CD8-positive, alpha-beta memory T cell (primary cell): Measurements from ENCODE around the gene EMC6. TPM values are rescaled to one million over a fixed set of nuclear protein-coding genes. Genes with fewer than 3 reads are reported as not detected.
"Not testable (repeated sequence)": the region's sequence is repeated elsewhere in the genome, so short reads cannot be mapped to it uniquely, and the experiment has no call there.

Experiments used
- CTCF ChIA-PET: fragments of 350-600 bp; sonication (Branson Sonifier 250); formaldehyde crosslinking; loops from one replicate; lab custom pipeline; 2021; ENCODE audit warnings: antibody characterized with exemption; lab: Charles Lee
- POLR2A ChIA-PET: fragments of 350-600 bp; sonication (Branson Sonifier 250); formaldehyde crosslinking; loops from one replicate; lab custom pipeline; 2021; ENCODE audit warnings: antibody characterized with exemption; lab: Charles Lee
- DNase-seq, 5 donors: peaks; one replicate each; pipeline versions ENCODE4 v3.0.0 to v3.0.0-alpha.2; 2020 to 2022; ENCODE audit warnings: mixed read lengths in 1 of 5
- H3K27ac ChIP-seq: one replicate; pipeline ENCODE4 v1.7.0; 2013; ENCODE audit warnings: low read depth, mild to moderate bottlenecking, low read length, moderate library complexity
- H3K27me3 ChIP-seq: 2 replicates; pipeline ENCODE4 v1.7.0; 2013; ENCODE audit warnings: low read length, mild to moderate bottlenecking; ENCODE audit not compliant: insufficient read depth, poor library complexity, severe bottlenecking
- H3K36me3 ChIP-seq: 2 replicates; pipeline ENCODE4 v1.7.0; 2013; ENCODE audit warnings: mild to moderate bottlenecking, low read length, moderate library complexity; ENCODE audit not compliant: insufficient read depth
- H3K4me1 ChIP-seq: 2 replicates; pipeline ENCODE4 v1.7.0; 2013; ENCODE audit warnings: mild to moderate bottlenecking, low read length, moderate library complexity; ENCODE audit not compliant: insufficient read depth
- H3K4me3 ChIP-seq: 2 replicates; pipeline ENCODE4 v1.7.0; 2013; ENCODE audit warnings: mild to moderate bottlenecking, low read length
- H3K9me3 ChIP-seq: 2 replicates; pipeline ENCODE4 v1.7.0; 2013; ENCODE audit warnings: mild to moderate bottlenecking, low read length
- H3K27ac Mint-ChIP-seq, 8 donors: one replicate each; pipeline ENCODE4 v1.8.0; 2020 to 2021; ENCODE audit warnings: mixed read lengths in 8 of 8, mild to moderate bottlenecking in 6 of 8, inconsistent platforms in 3 of 8, moderate library complexity in 3 of 8
- H3K27me3 Mint-ChIP-seq, 2 donors: one replicate each; pipeline ENCODE4 v1.8.0; 2020 to 2021; ENCODE audit warnings: mixed read lengths in 2 of 2, mild to moderate bottlenecking in 1 of 2, moderate library complexity in 1 of 2
- H3K36me3 Mint-ChIP-seq, 3 donors: one replicate each; pipeline ENCODE4 v1.8.0; 2020 to 2021; ENCODE audit warnings: mixed read lengths in 3 of 3, inconsistent platforms in 1 of 3, mild to moderate bottlenecking in 1 of 3
- H3K4me1 Mint-ChIP-seq, 3 donors: one replicate each; pipeline ENCODE4 v1.8.0; 2020 to 2021; ENCODE audit warnings: mixed read lengths in 3 of 3, inconsistent platforms in 1 of 3, mild to moderate bottlenecking in 1 of 3
- H3K4me3 Mint-ChIP-seq, 7 donors: one replicate each; pipeline ENCODE4 v1.8.0; 2020 to 2021; ENCODE audit warnings: mixed read lengths in 7 of 7, mild to moderate bottlenecking in 6 of 7, moderate library complexity in 4 of 7, inconsistent platforms in 2 of 7
- H3K9me3 Mint-ChIP-seq, 5 donors: one replicate each; pipeline ENCODE4 v1.8.0; 2020 to 2022; ENCODE audit warnings: mixed read lengths in 5 of 5, mild to moderate bottlenecking in 3 of 5, moderate library complexity in 2 of 5, inconsistent platforms in 1 of 5
- polyA plus RNA-seq: library from polyadenylated mRNA; unstranded; fragments of 300-500 nt; fragmentation: Illumina TruSeq; gene quantifications from one replicate; pipeline ENCODE4 v1.2.3, GENCODE V29; 2021
- total RNA-seq, 2 experiments: library from RNA; stranded (reverse); gene quantifications; one replicate each; pipeline ENCODE4 v1.2.3, GENCODE V29; 2021

EMC6 gene
- total and polyA plus RNA-seq, 3 experiments from 2014 or later: 95.1 to 119 (median 103) TPM

GRCh38 chr17:3693829-3694231 is 25.2 kb downstream of the EMC6 start:
- Histone ChIP-seq H3K27ac (no peak overlapping the region), H3K9me3 (no peaks in the 10 kb centered on the region), H3K4me1 (peaks cover 16% of the 10 kb centered on the region), H3K27me3 (no peaks in the 10 kb centered on the region), H3K4me3 (no peak overlapping the region), H3K36me3 (no peaks in the 10 kb centered on the region)
- Mint-ChIP-seq H3K4me1 (peaks cover 21 to 37% (median 28%) of the 10 kb centered on the region in 3 donors), H3K27ac (peak overlapping the region; percentile 48 to 92 (median 76)), H3K4me3 (peak overlapping the region; percentile 35 to 96 (median 92)), H3K27me3 (no peaks in the 10 kb centered on the region), H3K9me3 (no peaks in the 10 kb centered on the region), H3K36me3 (peaks cover 0 to 19% (median 6%) of the 10 kb centered on the region in 3 donors)
- peak in 2 of 5 donors; percentile 32 to 48 for DNase-seq
- POLR2A ChIA-PET: interaction anchor here (0.7 kb wide), 1 partner anchor 223 kb away, joined by 17 read pairs; no protein-coding TSS in a partner anchor
- CTCF ChIA-PET: interaction anchor here (0.9 to 1.4 kb wide), 3 partner anchors 11 to 67 kb away, joined by 3 to 6 read pairs (median 3); no protein-coding TSS in a partner anchor

- Histone ChIP-seq H3K4me3 (peak overlapping the region; percentile 66), H3K36me3 (no peaks in the 10 kb centered on the region), H3K27ac (no peak overlapping the region), H3K4me1 (peaks cover 16% of the 10 kb centered on the region), H3K27me3 (no peaks in the 10 kb centered on the region), H3K9me3 (no peaks in the 10 kb centered on the region)
- ChIA-PET CTCF (interaction anchor here (0.6 to 2.1 kb wide), 5 partner anchors 13 to 276 kb away, joined by 3 to 9 read pairs (median 5); no protein-coding TSS in a partner anchor), POLR2A (interaction anchor here (0.8 to 2.0 kb wide), 2 partner anchors 15 to 164 kb away, joined by 3 to 6 read pairs; no protein-coding TSS in a partner anchor)
- no peak for DNase-seq
- Mint-ChIP-seq H3K4me3 (peak overlapping the region; percentile 88 to 96 (median 92)), H3K36me3 (peaks cover 0 to 12% (median 3%) of the 10 kb centered on the region in 3 donors), H3K27me3 (no peaks in the 10 kb centered on the region), H3K27ac (peak overlapping the region; percentile 17 to 89 (median 61)), H3K4me1 (peaks cover 21 to 37% (median 25%) of the 10 kb centered on the region in 3 donors), H3K9me3 (no peaks in the 10 kb centered on the region)
Observed at GRCh38 chr17:3695129-3695722, 26.6 kb downstream of the EMC6 start.

GRCh38 chr17:3695723-3696411 is 27.3 kb downstream of the EMC6 start, which contains the start of gene P2RX5:
P2RX5 (minus strand) TSS chr17:3696155; CDS start chr17:3696005, 150 bp downstream.
- Histone ChIP-seq H3K9me3 (no peaks in the 10 kb centered on the region), H3K27ac (no peak within 1 kb of the TSS), H3K36me3 (no peaks in the 10 kb centered on the region), H3K4me1 (peaks cover 16% of the 10 kb centered on the region), H3K27me3 (no peaks in the 10 kb centered on the region), H3K4me3 (peak within 1 kb of the TSS; percentile 66)
- ChIA-PET CTCF (interaction anchor here (0.7 to 2.1 kb wide), 7 partner anchors 12 to 42 kb away, joined by 3 to 9 read pairs (median 4); no protein-coding TSS in a partner anchor), POLR2A (interaction anchor here (0.8 to 2.0 kb wide), 3 partner anchors 15 to 163 kb away, joined by 3 to 6 read pairs (median 4); partner anchors contain the start of gene ITGAE)
- Mint-ChIP-seq H3K27ac (peak within 1 kb of the TSS; percentile 77 to 95 (median 86)), H3K27me3 (no peaks in the 10 kb centered on the region), H3K4me1 (peaks cover 21 to 37% (median 25%) of the 10 kb centered on the region in 3 donors), H3K36me3 (peaks cover 0 to 7% (median 2%) of the 10 kb centered on the region in 3 donors), H3K4me3 (peak within 1 kb of the TSS; percentile 89 to 96 (median 93)), H3K9me3 (no peaks in the 10 kb centered on the region)
- peak; percentile 15 to 60 (median 37) for DNase-seq

- CTCF ChIA-PET: interaction anchor here (1.1 to 2.1 kb wide), 2 partner anchors 11 to 40 kb away, joined by 4 to 9 read pairs; no protein-coding TSS in a partner anchor
- H3K36me3 ChIP-seq: no peaks in the 10 kb centered on the region
- Mint-ChIP-seq H3K4me1 (peaks cover 21 to 37% (median 25%) of the 10 kb centered on the region in 3 donors), H3K9me3 (peaks cover 0 to 2% (median 0%) of the 10 kb centered on the region in 5 donors), H3K27me3 (no peaks in the 10 kb centered on the region), H3K4me3 (peak overlapping the region in 5 of 7 donors; percentile 26 to 90 (median 55)), H3K27ac (no peak overlapping the region), H3K36me3 (peaks cover 0 to 2% (median 0%) of the 10 kb centered on the region in 3 donors)
- H3K4me1 ChIP-seq: peaks cover 16% of the 10 kb centered on the region
- no peaks in the 10 kb centered on the region for H3K27me3 ChIP-seq
- no peak overlapping the region for H3K4me3 ChIP-seq
- no peak overlapping the region for H3K27ac ChIP-seq
- DNase-seq: no peak
- POLR2A ChIA-PET: interaction anchor here (0.9 to 2.0 kb wide), 3 partner anchors 14 to 103 kb away, joined by 3 to 6 read pairs (median 4); partner anchors contain the start of gene ITGAE
- H3K9me3 ChIP-seq: no peaks in the 10 kb centered on the region
Observed at GRCh38 chr17:3697103-3697476, 28.5 kb downstream of the EMC6 start.

GRCh38 chr17:3698139-3698538 is 29.5 kb downstream of the EMC6 start:
- no peaks in the 10 kb centered on the region for H3K27me3 Mint-ChIP-seq
- H3K9me3 Mint-ChIP-seq: peaks cover 0 to 4% (median 0%) of the 10 kb centered on the region in 5 donors
- H3K36me3 ChIP-seq: no peaks in the 10 kb centered on the region
- H3K9me3 ChIP-seq: no peaks in the 10 kb centered on the region
- no peaks in the 10 kb centered on the region for H3K27me3 ChIP-seq
- peak overlapping the region in 1 of 8 donors; percentile 41 for H3K27ac Mint-ChIP-seq
- peak overlapping the region in 1 of 7 donors; percentile 90 for H3K4me3 Mint-ChIP-seq
- peaks cover 16% of the 10 kb centered on the region for H3K4me1 ChIP-seq
- ChIA-PET POLR2A (interaction anchor here (0.5 to 0.9 kb wide), 2 partner anchors 13 to 104 kb away, joined by 3 to 5 read pairs; no protein-coding TSS in a partner anchor), CTCF (interaction anchor here (1.0 kb wide), 1 partner anchor 16 kb away, joined by 3 read pairs; no protein-coding TSS in a partner anchor)
- peaks cover 0 to 5% (median 4%) of the 10 kb centered on the region in 3 donors for H3K36me3 Mint-ChIP-seq
- no peak for DNase-seq
- peaks cover 18 to 35% (median 20%) of the 10 kb centered on the region in 3 donors for H3K4me1 Mint-ChIP-seq
- H3K27ac ChIP-seq: no peak overlapping the region
- H3K4me3 ChIP-seq: no peak overlapping the region

GRCh38 chr17:3699951-3700350 is 31.3 kb downstream of the EMC6 start:
- no peak overlapping the region for H3K4me3 ChIP-seq
- H3K27ac ChIP-seq: no peak overlapping the region
- H3K27me3 Mint-ChIP-seq: no peaks in the 10 kb centered on the region
- POLR2A ChIA-PET: interaction anchor here (0.7 kb wide), 1 partner anchor 1294 kb away, joined by 4 read pairs; no protein-coding TSS in a partner anchor
- no peak overlapping the region for H3K27ac Mint-ChIP-seq
- H3K9me3 ChIP-seq: no peaks in the 10 kb centered on the region
- CTCF ChIA-PET: no interaction called here
- no peak for DNase-seq
- peaks cover 0 to 4% (median 0%) of the 10 kb centered on the region in 5 donors for H3K9me3 Mint-ChIP-seq
- no peaks in the 10 kb centered on the region for H3K36me3 ChIP-seq
- H3K27me3 ChIP-seq: no peaks in the 10 kb centered on the region
- peaks cover 0 to 5% (median 4%) of the 10 kb centered on the region in 3 donors for H3K36me3 Mint-ChIP-seq
- H3K4me1 ChIP-seq: peaks cover 8% of the 10 kb centered on the region
- H3K4me3 Mint-ChIP-seq: no peak overlapping the region
- H3K4me1 Mint-ChIP-seq: peaks cover 4 to 20% (median 4%) of the 10 kb centered on the region in 3 donors

- H3K27me3 Mint-ChIP-seq, H3K9me3 Mint-ChIP-seq, H3K4me3 ChIP-seq, H3K27ac Mint-ChIP-seq, DNase-seq, H3K4me1 ChIP-seq, H3K36me3 ChIP-seq, POLR2A ChIA-PET, H3K27ac ChIP-seq, H3K27me3 ChIP-seq, H3K4me1 Mint-ChIP-seq, H3K9me3 ChIP-seq, H3K36me3 Mint-ChIP-seq: not testable (repeated sequence)
- CTCF ChIA-PET: interaction anchor here (1.5 kb wide), 1 partner anchor 21 kb away, joined by 3 read pairs; no protein-coding TSS in a partner anchor
- peak overlapping the region in 1 of 7 donors; percentile 39 for H3K4me3 Mint-ChIP-seq
Observed at GRCh38 chr17:3702041-3702539, 33.5 kb downstream of the EMC6 start.
